K562 (cell line): ENCODE measurements around the gene ARHGEF16. TPM values are rescaled to one million over a fixed set of nuclear protein-coding genes. Genes with fewer than 3 reads are reported as not detected.

ENCODE experiments used
- ATAC-seq: fragments of 200-7000 bp; cut with Tn5 transposase; 3 replicates; pipeline ENCODE4 v1.9.1; 2020; ENCODE audit warnings: moderate library complexity
- BruUV-seq: library from RNA; stranded (reverse); fragments of 400-500 nt; replicated peaks from 2 replicates; lab custom pipeline; 2021; lab: Mats Ljungman, UMichigan
- CTCF ChIA-PET: fragments of 300-600 bp; formaldehyde crosslinking; extraction: SDS; loops from one replicate; lab custom pipeline; 2021; ENCODE audit warnings: low intra/inter-chr PET ratio; lab: Yijun Ruan, JAX
- POLR2A ChIA-PET: fragments of 300-600, 350-650 bp; sonication (Branson Sonifier 250); formaldehyde crosslinking; extraction: SDS; loops from one replicate; lab custom pipeline; 2021; ENCODE audit warnings: antibody characterized with exemption, inconsistent platforms; lab: Yijun Ruan, JAX
- DNase-seq, 4 experiments: peaks; one replicate each; pipeline versions ENCODE4 v3.0.0 to v3.0.0-alpha.2; 2011 to 2018; ENCODE audit warnings: low spot score in 3 of 4, mixed read lengths in 3 of 4; ENCODE audit errors: extremely low read depth in 1 of 4
- FAIRE-seq: peaks from 2 replicates; lab custom pipeline; 2011; peaks lifted over from hg19 to GRCh38; lab: Jason Lieb, UNC
- H2AFZ ChIP-seq: 2 replicates; pipeline ENCODE4 v1.6.0; 2011; ENCODE audit warnings: low read depth, low read length, control low read depth, inconsistent platforms
- H3K27ac ChIP-seq: fragments of 200-600 bp; 3 replicates; pipeline ENCODE4 v1.8.0; 2011; ENCODE audit warnings: low read depth, mild to moderate bottlenecking, control low read depth, inconsistent platforms, low read length, moderate library complexity, mixed read lengths; ENCODE audit errors: extremely low read depth
- H3K27me3 ChIP-seq, 2 experiments: fragments of 300-600 bp in 1 of 2; 2 replicates in 1 of 2; 3 replicates in 1 of 2; pipeline versions ENCODE4 v1.6.0 to v1.8.0; 2011; ENCODE audit warnings: inconsistent platforms in 2 of 2, low read length in 2 of 2, mild to moderate bottlenecking in 1 of 2, mixed read lengths in 1 of 2, moderate library complexity in 1 of 2; ENCODE audit not compliant: control insufficient read depth in 2 of 2, insufficient read depth in 2 of 2
- H3K36me3 ChIP-seq: fragments of 300-600 bp; 3 replicates; pipeline ENCODE4 v1.8.0; 2011; ENCODE audit warnings: mild to moderate bottlenecking, low read length, inconsistent platforms; ENCODE audit not compliant: control insufficient read depth, insufficient read depth
- H3K4me1 ChIP-seq, 2 experiments: fragments of 200-600 bp in 1 of 2; replicated peaks in 1 of 2; 2 replicates in 1 of 2; 3 replicates in 1 of 2; pipeline versions ENCODE4 v1.5.1 to v1.8.0; 2011; ENCODE audit warnings: inconsistent platforms in 2 of 2, low read length in 2 of 2, mild to moderate bottlenecking in 1 of 2, mixed read lengths in 1 of 2, moderate library complexity in 1 of 2; ENCODE audit not compliant: control insufficient read depth in 2 of 2, insufficient read depth in 2 of 2
- H3K4me2 ChIP-seq: 2 replicates; pipeline ENCODE4 v1.6.1; 2011; ENCODE audit warnings: low read length, control low read depth, inconsistent platforms, mixed read lengths; ENCODE audit not compliant: insufficient read depth
- H3K4me3 ChIP-seq: fragments of 200-600 bp; sonication (generic), shearing (Covaris generic); 2 replicates; pipeline ENCODE4 v1.5.1; 2016; ENCODE audit warnings: control low read depth, inconsistent platforms
- H3K79me2 ChIP-seq: fragments of 200-600 bp; 3 replicates; pipeline ENCODE4 v1.8.0; 2011; ENCODE audit warnings: low read length, inconsistent platforms; ENCODE audit not compliant: control insufficient read depth, insufficient read depth
- H3K9ac ChIP-seq, 2 experiments: 2 replicates each; pipeline versions ENCODE4 v1.6.0 to v1.6.1; 2011; ENCODE audit warnings: low read depth in 2 of 2, low read length in 2 of 2, control low read depth in 1 of 2, inconsistent platforms in 1 of 2, mild to moderate bottlenecking in 1 of 2, mixed read lengths in 1 of 2; ENCODE audit not compliant: insufficient read depth in 1 of 2
- H3K9me1 ChIP-seq: one replicate; pipeline ENCODE4 v1.6.0; 2011; ENCODE audit warnings: inconsistent platforms, mild to moderate bottlenecking, low read length, moderate library complexity; ENCODE audit not compliant: control insufficient read depth, insufficient read depth
- H3K9me3 ChIP-seq: replicated peaks from 2 replicates; pipeline ENCODE4 v1.5.1; 2011; ENCODE audit warnings: low read depth, low read length, inconsistent platforms; ENCODE audit not compliant: control insufficient read depth, insufficient read depth
- H4K20me1 ChIP-seq: replicated peaks from 2 replicates; pipeline ENCODE4 v1.6.1; 2011; ENCODE audit warnings: low read length, inconsistent platforms, mixed read lengths; ENCODE audit not compliant: control insufficient read depth, insufficient read depth
- ARID3A ChIP-seq: IDR thresholded peaks from 2 replicates; pipeline ENCODE4 v1.6.1; 2012; ENCODE audit warnings: low read depth, low read length, improper control_type of control experiment, borderline replicate concordance
- BCL6 ChIP-seq: fragments of 250-450 bp; sonication (Bioruptor Pico); IDR thresholded peaks from 2 replicates; pipeline ENCODE4 v1.4.0; 2020
- CBX2 ChIP-seq: fragments of 200-600 bp; sonication (generic); IDR thresholded peaks from one replicate; pipeline ENCODE4 v1.6.1; 2012; ENCODE audit warnings: mild to moderate bottlenecking, low read length, inconsistent platforms; ENCODE audit not compliant: insufficient read depth, poor library complexity, severe bottlenecking
- HNRNPK ChIP-seq: fragments of 200-400 bp; formaldehyde crosslinking; IDR thresholded peaks from one replicate; pipeline ENCODE4 v1.6.1; 2018; ENCODE audit warnings: mild to moderate bottlenecking, low read depth, low read length; ENCODE audit not compliant: poor library complexity, severe bottlenecking
- POLR3A ChIP-seq: IDR thresholded peaks from 2 replicates; pipeline ENCODE4 v1.6.1; 2011; ENCODE audit warnings: borderline replicate concordance, mild to moderate bottlenecking, moderate library complexity; ENCODE audit not compliant: insufficient read length, insufficient read depth; ENCODE audit errors: extremely low read depth
- SMAD2 ChIP-seq: fragments of 150-350 bp; IDR thresholded peaks from 2 replicates; pipeline ENCODE4 v1.6.1; 2014; ENCODE audit warnings: low read depth, mild to moderate bottlenecking, low read length
- ZC3H11A ChIP-seq: IDR thresholded peaks from 2 replicates; pipeline ENCODE4 v1.6.1; 2012; ENCODE audit warnings: low read depth, low read length, improper control_type of control experiment
- ZNF512 ChIP-seq: IDR thresholded peaks from 2 replicates; pipeline ENCODE4 v1.6.1; 2016; ENCODE audit warnings: missing genetic modification characterization, missing compliant biosample characterization
- WGBS: fragments of 100-300 bp; shearing (Covaris generic); methylation state at CpG from one replicate; pipeline ENCODE4 v1.1.6; 2016; ENCODE audit warnings: low coverage, mixed read lengths; ENCODE audit not compliant: insufficient coverage; ENCODE audit errors: missing lambda C conversion rate; 5-methylcytosine and 5-hydroxymethylcytosine counted together
- in situ Hi-C: fragments of 300-500 bp; cut with MboI; formaldehyde crosslinking; loops from 4 replicates; pipeline ENCODE4 v1.15.0; 2018; ENCODE audit warnings: inconsistent platforms, mixed read lengths
- intact Hi-C: fragments of 100-400 bp; cut with micrococcal nuclease; formaldehyde crosslinking; loops from 2 replicates; pipeline ENCODE4 v1.14.2; 2022
- polyA plus RNA-seq, 8 experiments: library from polyadenylated mRNA; depleted of rRNA in 4 of 8; stranded (reverse) in 5 of 8; unstranded in 3 of 8; fragments of >200 nt; fragmentation: Nextera tagmentation in 2 of 8; fragmentation: Illumina TruSeq in 1 of 8; extraction: Ambion mirVana in 2 of 8; extraction: Trizol in 1 of 8; gene quantifications; 2 replicates each; pipeline versions ENCODE4 v1.2.1 to v1.2.3, GENCODE V29; 2011 to 2014; ENCODE audit warnings: inconsistent platforms in 1 of 8, missing spikeins in 1 of 8
- total RNA-seq, 7 experiments: library from RNA; depleted of rRNA in 6 of 7; stranded (reverse); fragments of >200 nt in 6 of 7; fragmentation: Illumina TruSeq in 2 of 7; extraction: Trizol in 2 of 7; gene quantifications; 2 replicates each; pipeline versions ENCODE4 v1.2.1 to v1.2.3, GENCODE V29; 2011 to 2021; ENCODE audit warnings: low replicate concordance in 1 of 7

Gene ARHGEF16
- total and polyA plus RNA-seq, 9 of the 15 experiments (the other 6 are each of a cell fraction or from before 2014, with no cell fraction given) = 0.15 to 1.2 (median 0.49) TPM; not detected in 2

GRCh38 chr1:3433596-3434320, 20.7 kb upstream of the ARHGEF16 start:
- in situ Hi-C loops (no loop called here), intact Hi-C loops (no loop called here)
- Histone ChIP-seq H3K27ac (no peak overlapping the region), H3K9me3 (no peaks in the 10 kb centered on the region), H3K4me3 (no peak overlapping the region), H3K79me2 (no peaks in the 10 kb centered on the region), H3K4me2 (no peak overlapping the region), H3K9me1 (peaks cover 3% of the 10 kb centered on the region), H3K9ac (no peak overlapping the region), H2AFZ (no peak overlapping the region), H3K4me1 (peaks cover 0 to 13% of the 10 kb centered on the region in 2 experiments; a peak in 1 of 5 replicates), H3K36me3 (no peaks in the 10 kb centered on the region), H3K27me3 (peaks cover 44 to 87% of the 10 kb centered on the region in 2 experiments; a peak in 4 of 5 replicates), H4K20me1 (peaks cover 18% of the 10 kb centered on the region)
- no peak for ATAC-seq
- DNase-seq = no peak
- BruUV-seq = no TSS peak
- TF ChIP-seq SMAD2 (no peak), ARID3A (no peak), ZNF512 (no peak), ZC3H11A (no peak), HNRNPK (no peak), POLR3A (no peak), CBX2 (no peak), BCL6 (no peak)
- no peak for FAIRE-seq
- WGBS = 1% methylated on average over 30 of the region's 31 CpGs
- ChIA-PET POLR2A (interaction anchor here (0.6 to 0.8 kb wide), 2 partner anchors 8 to 48 kb away, joined by 3 to 4 read pairs; no protein-coding TSS in a partner anchor), CTCF (no interaction called here)
